H9 (cell line): Measurements from ENCODE around the gene BIRC5. TPM values are rescaled to one million over a fixed set of nuclear protein-coding genes. Genes with fewer than 3 reads are reported as not detected.

Experiments used
- DNase-seq: peaks from one replicate; pipeline ENCODE4 v3.0.0-alpha.2; 2017
- H2AFZ ChIP-seq: one replicate; pipeline ENCODE4 v1.6.1; 2013; ENCODE audit warnings: mild to moderate bottlenecking, low read length, control low read depth, moderate library complexity
- H2AK5ac ChIP-seq: 2 replicates; pipeline ENCODE4 v1.6.1; 2013; ENCODE audit warnings: low read length, control low read depth, mixed read lengths; ENCODE audit not compliant: insufficient read length
- H2BK120ac ChIP-seq: one replicate; pipeline ENCODE4 v1.6.1; 2013; ENCODE audit warnings: low read depth, mild to moderate bottlenecking, low read length, control low read depth, inconsistent platforms; ENCODE audit not compliant: poor library complexity, severe bottlenecking
- H2BK12ac ChIP-seq: 2 replicates; pipeline ENCODE4 v1.6.1; 2013; ENCODE audit warnings: low read length, control low read depth, mixed read lengths, low read depth; ENCODE audit not compliant: insufficient read length
- H2BK15ac ChIP-seq: 2 replicates; pipeline ENCODE4 v1.6.1; 2013; ENCODE audit warnings: low read depth, low read length, control low read depth
- H2BK20ac ChIP-seq: one replicate; pipeline ENCODE4 v1.6.1; 2013; ENCODE audit warnings: low read depth, mild to moderate bottlenecking, low read length, control low read depth, inconsistent platforms; ENCODE audit not compliant: poor library complexity, severe bottlenecking
- H2BK5ac ChIP-seq: 2 replicates; pipeline ENCODE4 v1.6.1; 2013; ENCODE audit warnings: low read length, control low read depth, mixed read lengths; ENCODE audit not compliant: insufficient read length
- H3K14ac ChIP-seq: 2 replicates; pipeline ENCODE4 v1.6.1; 2013; ENCODE audit warnings: low read length, control low read depth; ENCODE audit not compliant: insufficient read depth
- H3K18ac ChIP-seq: 2 replicates; pipeline ENCODE4 v1.6.1; 2013; ENCODE audit warnings: low read depth, mild to moderate bottlenecking, mixed read lengths, low read length, control low read depth; ENCODE audit not compliant: insufficient read length
- H3K23ac ChIP-seq: 2 replicates; pipeline ENCODE4 v1.6.1; 2013; ENCODE audit warnings: low read length, control low read depth, mixed read lengths, low read depth; ENCODE audit not compliant: insufficient read length
- H3K23me2 ChIP-seq: 2 replicates; pipeline ENCODE4 v1.6.1; 2013; ENCODE audit warnings: low read depth, mild to moderate bottlenecking, mixed read lengths, low read length, control low read depth; ENCODE audit not compliant: insufficient read length, poor library complexity, severe bottlenecking
- H3K27ac ChIP-seq: 2 replicates; pipeline ENCODE4 v1.5.1; 2013; ENCODE audit warnings: low read length, control low read depth, mixed read lengths, low read depth; ENCODE audit not compliant: insufficient read length
- H3K27me3 ChIP-seq: 2 replicates; pipeline ENCODE4 v1.6.1; 2013; ENCODE audit warnings: low read length, control low read depth, inconsistent platforms; ENCODE audit not compliant: insufficient read depth
- H3K4ac ChIP-seq: 2 replicates; pipeline ENCODE4 v1.6.1; 2013; ENCODE audit warnings: low read depth, mild to moderate bottlenecking, control low read depth, inconsistent platforms, low read length, moderate library complexity
- H3K4me1 ChIP-seq: 2 replicates; pipeline ENCODE4 v1.6.1; 2013; ENCODE audit warnings: low read length, control low read depth, inconsistent platforms; ENCODE audit not compliant: insufficient read depth
- H3K4me2 ChIP-seq: 2 replicates; pipeline ENCODE4 v1.6.1; 2013; ENCODE audit warnings: low read length, control low read depth, mixed read lengths; ENCODE audit not compliant: insufficient read length, insufficient read depth
- H3K56ac ChIP-seq: 2 replicates; pipeline ENCODE4 v1.6.1; 2013; ENCODE audit warnings: low read depth, mild to moderate bottlenecking, mixed read lengths, low read length, control low read depth; ENCODE audit not compliant: insufficient read length
- H3K79me1 ChIP-seq: 2 replicates; pipeline ENCODE4 v1.6.1; 2013; ENCODE audit warnings: low read depth, mild to moderate bottlenecking, moderate library complexity, low read length, control low read depth, inconsistent platforms; ENCODE audit not compliant: insufficient read depth, poor library complexity, severe bottlenecking
- H3K79me2 ChIP-seq: 2 replicates; pipeline ENCODE4 v1.6.1; 2013; ENCODE audit warnings: low read length, control low read depth, inconsistent platforms; ENCODE audit not compliant: insufficient read depth
- H3K9ac ChIP-seq: 2 replicates; pipeline ENCODE4 v1.6.1; 2013; ENCODE audit warnings: low read length, control low read depth, mixed read lengths; ENCODE audit not compliant: insufficient read length; ENCODE audit errors: extremely low read depth
- H3K9me3 ChIP-seq: one replicate; pipeline ENCODE4 v1.6.1; 2013; ENCODE audit warnings: low read depth, low read length, inconsistent platforms; ENCODE audit not compliant: control insufficient read depth
- H3T11ph ChIP-seq: one replicate; pipeline ENCODE4 v1.6.1; 2013; ENCODE audit warnings: mild to moderate bottlenecking, low read length, control low read depth, inconsistent platforms
- H4K20me1 ChIP-seq: one replicate; pipeline ENCODE4 v1.6.1; 2013; ENCODE audit not compliant: control insufficient read depth, insufficient read length, insufficient read depth
- H4K5ac ChIP-seq: 2 replicates; pipeline ENCODE4 v1.6.1; 2013; ENCODE audit warnings: low read depth, mild to moderate bottlenecking, mixed read lengths, low read length, control low read depth; ENCODE audit not compliant: insufficient read length
- H4K8ac ChIP-seq: replicated peaks from 2 replicates; pipeline ENCODE4 v1.6.1; 2013; ENCODE audit warnings: low read length, control low read depth, mixed read lengths, low read depth; ENCODE audit not compliant: insufficient read length
- H4K91ac ChIP-seq: 2 replicates; pipeline ENCODE4 v1.6.1; 2013; ENCODE audit warnings: low read depth, mild to moderate bottlenecking, moderate library complexity, mixed read lengths, low read length, control low read depth; ENCODE audit not compliant: insufficient read length
- H3K27ac Mint-ChIP-seq, 3 experiments: 2 replicates in 2 of 3; 3 replicates in 1 of 3; pipeline ENCODE4 v1.8.0; 2020 to 2021; ENCODE audit warnings: mixed read lengths in 3 of 3, mild to moderate bottlenecking in 1 of 3, moderate library complexity in 1 of 3
- H3K27me3 Mint-ChIP-seq: 2 replicates; pipeline ENCODE4 v1.8.0; 2021; ENCODE audit warnings: low read depth, mild to moderate bottlenecking, moderate library complexity, mixed read lengths
- H3K36me3 Mint-ChIP-seq, 3 experiments: 2 replicates in 2 of 3; 3 replicates in 1 of 3; pipeline ENCODE4 v1.8.0; 2020 to 2021; ENCODE audit warnings: low read depth in 3 of 3, mixed read lengths in 3 of 3; ENCODE audit not compliant: insufficient read depth in 1 of 3
- H3K4me1 Mint-ChIP-seq, 2 experiments: 2 replicates each; pipeline ENCODE4 v1.8.0; 2020; ENCODE audit warnings: mixed read lengths in 2 of 2
- H3K4me3 Mint-ChIP-seq, 2 experiments: 2 replicates in 1 of 2; 3 replicates in 1 of 2; pipeline ENCODE4 v1.8.0; 2020 to 2021; ENCODE audit warnings: mild to moderate bottlenecking in 2 of 2, mixed read lengths in 2 of 2, moderate library complexity in 1 of 2
- H3K9me3 Mint-ChIP-seq, 2 experiments: 2 replicates in 1 of 2; 3 replicates in 1 of 2; pipeline ENCODE4 v1.8.0; 2020; ENCODE audit warnings: mild to moderate bottlenecking in 2 of 2, mixed read lengths in 2 of 2, moderate library complexity in 1 of 2
- CTCF ChIP-seq: fragments of 200-600 bp; sonication (generic); conservative IDR thresholded peaks from 3 replicates; pipeline ENCODE4 v1.8.0; 2021; ENCODE audit warnings: antibody characterized with exemption, mild to moderate bottlenecking
- WGBS: extraction: QIAGEN DNeasy Blood & Tissue Kit; methylation state at CpG from one replicate; pipeline ENCODE4 v1.1.7; 2013; ENCODE audit warnings: missing lambda C conversion rate, low lambda C conversion rate, mixed read lengths; ENCODE audit not compliant: insufficient read length; ENCODE audit errors: extremely low coverage; 5-methylcytosine and 5-hydroxymethylcytosine counted together
- total RNA-seq: library from RNA; stranded (reverse); gene quantifications from 2 replicates; pipeline ENCODE4 v1.2.1, GENCODE V29; 2021

The BIRC5 gene
- total RNA-seq, 1 experiment from 2014 or later, result 97.8 TPM

DNA sequence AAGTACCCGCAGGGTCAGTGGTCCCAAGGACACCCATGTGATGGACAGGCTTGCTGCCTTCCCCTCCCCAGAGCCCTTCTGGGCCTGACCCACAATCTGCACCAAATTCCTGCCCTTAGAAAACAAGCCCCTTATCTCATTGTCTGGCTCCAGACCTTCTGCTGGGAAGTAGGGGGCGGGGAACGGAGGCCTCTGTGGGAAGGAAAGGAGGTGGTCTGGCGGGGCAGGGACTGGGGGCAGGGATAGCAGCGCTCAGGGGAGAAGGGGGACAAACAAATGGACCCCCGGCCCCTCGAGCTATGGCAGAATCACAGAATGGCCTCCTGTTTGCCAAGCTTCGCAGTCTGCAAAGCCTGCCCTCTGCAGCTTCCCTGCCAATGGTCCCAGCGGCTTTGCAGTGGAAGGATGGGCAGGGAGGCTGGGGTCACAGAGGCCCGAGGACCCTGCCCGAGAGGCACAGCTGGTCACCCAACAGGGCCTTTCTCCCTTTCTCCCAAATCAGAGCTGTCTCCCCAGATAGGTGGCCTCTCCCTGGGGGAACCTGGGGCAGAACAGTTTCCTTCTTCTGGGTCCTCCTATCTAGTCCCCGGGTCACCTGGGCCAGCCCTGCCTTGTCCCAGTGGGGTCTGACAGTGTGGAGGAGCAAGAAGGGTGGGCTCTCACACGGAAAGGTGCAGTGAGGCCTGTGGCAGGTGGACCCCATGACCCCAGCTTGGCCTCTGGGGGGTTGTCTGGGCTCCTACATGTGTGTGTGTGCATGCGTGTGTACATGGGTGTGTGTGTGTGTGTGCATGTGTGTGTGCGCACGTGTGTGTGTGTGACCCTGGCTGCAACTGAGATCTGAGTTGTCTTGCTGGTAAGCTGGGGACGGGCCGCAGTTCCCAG, 42.9 kb downstream of the BIRC5 start:
- no peak overlapping the region for H3K4me3 Mint-ChIP-seq
- H3T11ph ChIP-seq, result no peak overlapping the region
- no peak overlapping the region for H3K9ac ChIP-seq
- no peaks in the 10 kb centered on the region for H4K20me1 ChIP-seq
- WGBS, result no CpG with 5 or more reads among the region's 18 CpGs
- H4K5ac ChIP-seq, result no peak overlapping the region
- no peak overlapping the region for H2BK5ac ChIP-seq
- H2AFZ ChIP-seq, result no peak overlapping the region
- no peaks in the 10 kb centered on the region for H3K9me3 ChIP-seq
- no peaks in the 10 kb centered on the region for H3K79me1 ChIP-seq
- H3K27me3 ChIP-seq, result no peaks in the 10 kb centered on the region
- peaks cover 3% of the 10 kb centered on the region; the same call in 1 of the 2 replicates for H3K4me1 ChIP-seq
- no peak overlapping the region for H3K4me2 ChIP-seq
- no peak overlapping the region for H3K27ac ChIP-seq
- no peak for TF ChIP-seq CTCF
- no peaks in the 10 kb centered on the region for H3K36me3 Mint-ChIP-seq
- no peak overlapping the region for H3K4ac ChIP-seq
- no peak overlapping the region for H2BK20ac ChIP-seq
- H2BK15ac ChIP-seq, result no peak overlapping the region
- peaks cover 0 to 3% of the 10 kb centered on the region in 2 experiments; a peak in 1 of 5 replicates for H3K9me3 Mint-ChIP-seq
- H3K27ac Mint-ChIP-seq, result no peak overlapping the region
- no peak overlapping the region for H3K56ac ChIP-seq
- peaks cover 1% of the 10 kb centered on the region; the same call in 1 of the 2 replicates for H3K27me3 Mint-ChIP-seq
- no peak overlapping the region for H3K18ac ChIP-seq
- H3K23me2 ChIP-seq, result no peaks in the 10 kb centered on the region
- no peak overlapping the region for H2BK12ac ChIP-seq
- peaks cover 17 to 42% of the 10 kb centered on the region in 2 experiments for H3K4me1 Mint-ChIP-seq
- H4K8ac ChIP-seq, result no peak overlapping the region
- H3K23ac ChIP-seq, result no peak overlapping the region
- no peaks in the 10 kb centered on the region for H3K79me2 ChIP-seq
- H4K91ac ChIP-seq, result no peak overlapping the region
- no peak overlapping the region for H3K14ac ChIP-seq
- no peak overlapping the region for H2BK120ac ChIP-seq
- no peak for DNase-seq
- no peak overlapping the region for H2AK5ac ChIP-seq
